Smooth muscle cell (in vitro differentiated cells): ENCODE measurements around the gene CDX1. TPM values are rescaled to one million over a fixed set of nuclear protein-coding genes. Genes with fewer than 3 reads are reported as not detected.

Experiments used
- DNase-seq: peaks from one replicate; lab custom pipeline; 2025; ENCODE audit not compliant: unreplicated experiment; lab: John Stamatoyannopoulos, UW
- H2AFZ ChIP-seq: fragments of 200-600 bp; sonication (generic); 2 replicates; pipeline ENCODE4 v1.6.0; 2016; ENCODE audit warnings: antibody characterized with exemption, low read depth, mild to moderate bottlenecking
- H3F3A ChIP-seq: fragments of 200-600 bp; sonication (generic); 2 replicates; pipeline ENCODE4 v1.6.0; 2017; ENCODE audit warnings: antibody characterized with exemption, low read depth
- H3K27ac ChIP-seq: fragments of 200-600 bp; sonication (generic); 2 replicates; pipeline ENCODE4 v1.5.1; 2016; ENCODE audit warnings: low read depth, mild to moderate bottlenecking
- H3K27me3 ChIP-seq: fragments of 200-600 bp; sonication (generic); 2 replicates; pipeline ENCODE4 v1.6.1; 2016; ENCODE audit warnings: low read depth, mild to moderate bottlenecking
- H3K36me3 ChIP-seq: fragments of 200-600 bp; sonication (generic); 2 replicates; pipeline ENCODE4 v1.5.1; 2016; ENCODE audit warnings: low read depth
- H3K4me1 ChIP-seq: fragments of 200-600 bp; sonication (generic); 2 replicates; pipeline ENCODE4 v1.5.1; 2016; ENCODE audit warnings: low read depth
- H3K4me2 ChIP-seq: fragments of 200-600 bp; sonication (generic); 2 replicates; pipeline ENCODE4 v1.6.0; 2016; ENCODE audit warnings: mild to moderate bottlenecking
- H3K4me3 ChIP-seq: fragments of 200-600 bp; sonication (generic); 2 replicates; pipeline ENCODE4 v1.5.1; 2016; ENCODE audit warnings: mild to moderate bottlenecking
- H3K79me2 ChIP-seq: fragments of 200-600 bp; sonication (generic); 2 replicates; pipeline ENCODE4 v1.6.0; 2016; ENCODE audit warnings: low read depth, mild to moderate bottlenecking
- H3K9ac ChIP-seq: fragments of 200-600 bp; sonication (generic); 2 replicates; pipeline ENCODE4 v1.6.0; 2016; ENCODE audit warnings: low read depth
- H3K9me3 ChIP-seq: fragments of 200-600 bp; sonication (generic); replicated peaks from 2 replicates; pipeline ENCODE4 v1.5.1; 2016; ENCODE audit warnings: low read depth
- H4K20me1 ChIP-seq: fragments of 200-600 bp; sonication (generic); 2 replicates; pipeline ENCODE4 v1.6.0; 2016; ENCODE audit warnings: low read depth
- CTCF ChIP-seq: fragments of 200-600 bp; sonication (generic); IDR thresholded peaks from 2 replicates; pipeline ENCODE4 v1.5.1; 2017; ENCODE audit warnings: borderline replicate concordance, mild to moderate bottlenecking, antibody characterized with exemption; ENCODE audit not compliant: insufficient read depth, poor library complexity, severe bottlenecking
- WGBS: methylation state at CpG from one replicate; pipeline ENCODE4 v1.1.7; 2016; ENCODE audit warnings: low lambda C conversion rate; 5-methylcytosine and 5-hydroxymethylcytosine counted together
- polyA plus RNA-seq: library from polyadenylated mRNA; unstranded; fragments of >200 nt; fragmentation: Nextera tagmentation; extraction: Ambion mirVana; gene quantifications from 2 replicates; pipeline ENCODE4 v1.2.1, GENCODE V29; 2016
- total RNA-seq: library from RNA; depleted of rRNA; stranded (reverse); fragments of >200 nt; gene quantifications from 2 replicates; pipeline ENCODE4 v1.2.3, GENCODE V29; 2014

Gene CDX1
- total and polyA plus RNA-seq, 2 experiments from 2014 or later, result 1.4 to 5.0 TPM

GRCh38 chr5:150137168-150137957 lies 29.2 kb upstream of the CDX1 start:
- no peaks in the 10 kb centered on the region for H3K36me3 ChIP-seq
- H3K79me2 ChIP-seq, result peaks cover 47% of the 10 kb centered on the region
- peaks cover 36% of the 10 kb centered on the region for H3F3A ChIP-seq
- H3K27me3 ChIP-seq, result no peaks in the 10 kb centered on the region
- no peak overlapping the region for H3K4me3 ChIP-seq
- H4K20me1 ChIP-seq, result no peaks in the 10 kb centered on the region
- no peak for DNase-seq
- H2AFZ ChIP-seq, result no peak overlapping the region
- H3K27ac ChIP-seq, result peak overlapping the region; percentile 100
- H3K4me1 ChIP-seq, result peaks cover 62% of the 10 kb centered on the region
- WGBS, result 37% methylated on average over 12 of the region's 12 CpGs
- no peaks in the 10 kb centered on the region for H3K9me3 ChIP-seq
- TF ChIP-seq CTCF, result no peak
- H3K4me2 ChIP-seq, result peak overlapping the region; percentile 76
- peak overlapping the region; percentile 96 for H3K9ac ChIP-seq

GRCh38 chr5:150137997-150138396 lies 28.6 kb upstream of the CDX1 start:
- TF ChIP-seq CTCF, result no peak
- peak overlapping the region; percentile 76 for H3K4me2 ChIP-seq
- no peaks in the 10 kb centered on the region for H4K20me1 ChIP-seq
- H3K27me3 ChIP-seq, result no peaks in the 10 kb centered on the region
- peaks cover 40% of the 10 kb centered on the region for H3F3A ChIP-seq
- 73% methylated on average over 5 of the region's 5 CpGs for WGBS
- peaks cover 67% of the 10 kb centered on the region for H3K4me1 ChIP-seq
- no peaks in the 10 kb centered on the region for H3K9me3 ChIP-seq
- DNase-seq, result no peak
- H2AFZ ChIP-seq, result no peak overlapping the region
- peak overlapping the region; percentile 100 for H3K27ac ChIP-seq
- H3K9ac ChIP-seq, result peak overlapping the region; percentile 96
- H3K4me3 ChIP-seq, result peak overlapping the region; percentile 0
- H3K36me3 ChIP-seq, result no peaks in the 10 kb centered on the region
- peaks cover 47% of the 10 kb centered on the region for H3K79me2 ChIP-seq

GRCh38 chr5:150138551-150139265 lies 27.9 kb upstream of the CDX1 start:
- Histone ChIP-seq H3K9me3 (no peaks in the 10 kb centered on the region), H3K27ac (peak overlapping the region; percentile 100), H3K36me3 (no peaks in the 10 kb centered on the region), H3K79me2 (peaks cover 47% of the 10 kb centered on the region), H3K27me3 (no peaks in the 10 kb centered on the region), H4K20me1 (no peaks in the 10 kb centered on the region), H2AFZ (no peak overlapping the region), H3F3A (peaks cover 40% of the 10 kb centered on the region), H3K4me3 (peak overlapping the region; percentile 0), H3K4me2 (peak overlapping the region; percentile 76), H3K4me1 (peaks cover 70% of the 10 kb centered on the region), H3K9ac (peak overlapping the region; percentile 96)
- TF ChIP-seq CTCF, result no peak
- WGBS, result 21% methylated on average over 8 of the region's 10 CpGs
- DNase-seq, result no peak
